Urinary bladder (tissue), 4 donors: ENCODE data around the gene TIMELESS. TPM values are rescaled to one million over a fixed set of nuclear protein-coding genes. Genes with fewer than 3 reads are reported as not detected.
"Not testable (repeated sequence)": the region's sequence is repeated elsewhere in the genome, so short reads cannot be mapped to it uniquely, and the experiment has no call there.

Source experiments
- DNase-seq: peaks from one replicate; pipeline ENCODE4 v3.0.0-alpha.2; 2015; ENCODE audit errors: extremely low spot score
- H3K27ac ChIP-seq: one replicate; pipeline ENCODE4 v1.5.1; 2013; ENCODE audit warnings: low read depth, mild to moderate bottlenecking, moderate library complexity
- H3K36me3 ChIP-seq: one replicate; pipeline ENCODE4 v1.6.1; 2013; ENCODE audit warnings: mild to moderate bottlenecking, moderate library complexity; ENCODE audit not compliant: insufficient read depth
- H3K4me1 ChIP-seq: one replicate; pipeline ENCODE4 v1.6.1; 2013; ENCODE audit warnings: mild to moderate bottlenecking, moderate library complexity; ENCODE audit not compliant: insufficient read depth
- H3K4me3 ChIP-seq: one replicate; pipeline ENCODE4 v1.5.1; 2013; ENCODE audit warnings: low read depth, low read length
- WGBS: extraction: QIAGEN DNeasy Blood & Tissue Kit; methylation state at CpG from one replicate; pipeline ENCODE4 v1.1.7; 2013; 5-methylcytosine and 5-hydroxymethylcytosine counted together
- polyA plus RNA-seq: library from polyadenylated mRNA; stranded (reverse); fragments of 200-250 nt; gene quantifications from one replicate; pipeline ENCODE4 v1.2.3, GENCODE V29; 2013
- total RNA-seq: library from RNA; depleted of rRNA; stranded (reverse); fragments of >200 nt; gene quantifications from one replicate; pipeline ENCODE4 v1.2.3, GENCODE V29; 2014
- donor health status: healthy with polysubstance abuse.
- donor health status: healthy.

The TIMELESS gene
- total and polyA plus RNA-seq, 2 donors = 6.2 to 8.9 TPM

GRCh38 chr12:56449622-56449984 lies 377 bp upstream of the TIMELESS start:
- peak overlapping the region; percentile 66 for H3K27ac ChIP-seq
- no peaks in the 10 kb centered on the region for H3K36me3 ChIP-seq
- DNase-seq = no peak
- no peaks in the 10 kb centered on the region for H3K4me1 ChIP-seq
- WGBS = 30% methylated on average over 5 of the region's 5 CpGs
- H3K4me3 ChIP-seq = peak overlapping the region; percentile 53

GRCh38 chr12:56443208-56443607 lies 6.0 kb downstream of the TIMELESS start:
- not testable (repeated sequence) for H3K4me3 ChIP-seq, H3K36me3 ChIP-seq, H3K27ac ChIP-seq, DNase-seq, H3K4me1 ChIP-seq
- 57% methylated on average over 2 of the region's 2 CpGs for WGBS

- no peak overlapping the region for H3K4me3 ChIP-seq
- H3K4me1 ChIP-seq = no peaks in the 10 kb centered on the region
- no peaks in the 10 kb centered on the region for H3K36me3 ChIP-seq
- no peak for DNase-seq
- no peak overlapping the region for H3K27ac ChIP-seq
- 83% methylated on average over 11 of the region's 11 CpGs for WGBS
Observed at GRCh38 chr12:56437430-56438176, 11.6 kb downstream of the TIMELESS start.

- Histone ChIP-seq H3K27ac (no peak overlapping the region), H3K36me3 (no peaks in the 10 kb centered on the region), H3K4me3 (no peak overlapping the region), H3K4me1 (no peaks in the 10 kb centered on the region)
- no peak for DNase-seq
- 95% methylated on average over 6 of the region's 6 CpGs for WGBS
Observed at GRCh38 chr12:56434828-56435227, 14.4 kb downstream of the TIMELESS start.

- Histone ChIP-seq H3K4me1 (no peaks in the 10 kb centered on the region), H3K36me3 (no peaks in the 10 kb centered on the region), H3K27ac (no peak overlapping the region), H3K4me3 (no peak overlapping the region)
- WGBS = 96% methylated on average over 3 of the region's 3 CpGs
- DNase-seq = no peak
Observed at GRCh38 chr12:56431850-56432249, 17.4 kb downstream of the TIMELESS start.

- Histone ChIP-seq H3K36me3 (no peaks in the 10 kb centered on the region), H3K4me3 (no peak overlapping the region), H3K4me1 (no peaks in the 10 kb centered on the region), H3K27ac (no peak overlapping the region)
- 98% methylated on average over 11 of the region's 11 CpGs for WGBS
- DNase-seq = no peak
Observed at GRCh38 chr12:56431288-56431687, 17.9 kb downstream of the TIMELESS start.

- no peak overlapping the region for H3K4me3 ChIP-seq
- 58% methylated on average over 3 of the region's 3 CpGs for WGBS
- DNase-seq = no peak
- no peaks in the 10 kb centered on the region for H3K36me3 ChIP-seq
- no peaks in the 10 kb centered on the region for H3K4me1 ChIP-seq
- no peak overlapping the region for H3K27ac ChIP-seq
Observed at GRCh38 chr12:56425940-56426438, 23.2 kb downstream of the TIMELESS start.

- Histone ChIP-seq H3K27ac (no peak overlapping the region), H3K4me3 (no peak overlapping the region), H3K36me3 (no peaks in the 10 kb centered on the region), H3K4me1 (no peaks in the 10 kb centered on the region)
- DNase-seq = no peak
- WGBS = 80% methylated on average over 1 of the region's 1 CpG
Observed at GRCh38 chr12:56425193-56425592, 24.0 kb downstream of the TIMELESS start.

- 86% methylated on average over 6 of the region's 6 CpGs for WGBS
- no peak overlapping the region for H3K27ac ChIP-seq
- H3K36me3 ChIP-seq = peaks cover 4% of the 10 kb centered on the region
- no peak for DNase-seq
- H3K4me3 ChIP-seq = no peak overlapping the region
- no peaks in the 10 kb centered on the region for H3K4me1 ChIP-seq
Observed at GRCh38 chr12:56420411-56420810, 28.8 kb downstream of the TIMELESS start.

- DNase-seq = no peak
- no peak overlapping the region for H3K27ac ChIP-seq
- no peaks in the 10 kb centered on the region for H3K4me1 ChIP-seq
- peaks cover 4% of the 10 kb centered on the region for H3K36me3 ChIP-seq
- no peak overlapping the region for H3K4me3 ChIP-seq
- WGBS = 94% methylated on average over 11 of the region's 11 CpGs
Observed at GRCh38 chr12:56417739-56418138, 31.5 kb downstream of the TIMELESS start.

GRCh38 chr12:56414401-56414800 lies 34.8 kb downstream of the TIMELESS start:
- peaks cover 4% of the 10 kb centered on the region for H3K36me3 ChIP-seq
- no peaks in the 10 kb centered on the region for H3K4me1 ChIP-seq
- no peak overlapping the region for H3K4me3 ChIP-seq
- H3K27ac ChIP-seq = no peak overlapping the region
- no peak for DNase-seq
- 93% methylated on average over 3 of the region's 3 CpGs for WGBS

- Histone ChIP-seq H3K27ac (no peak overlapping the region), H3K36me3 (peaks cover 4% of the 10 kb centered on the region), H3K4me1 (no peaks in the 10 kb centered on the region), H3K4me3 (no peak overlapping the region)
- DNase-seq = no peak
- 74% methylated on average over 7 of the region's 7 CpGs for WGBS
Observed at GRCh38 chr12:56413392-56413791, 35.8 kb downstream of the TIMELESS start.

- no peaks in the 10 kb centered on the region for H3K36me3 ChIP-seq
- H3K4me3 ChIP-seq = no peak overlapping the region
- H3K27ac ChIP-seq = no peak overlapping the region
- 83% methylated on average over 6 of the region's 6 CpGs for WGBS
- DNase-seq = no peak
- no peaks in the 10 kb centered on the region for H3K4me1 ChIP-seq
Observed at GRCh38 chr12:56411781-56412639, 37.2 kb downstream of the TIMELESS start.

- 90% methylated on average over 4 of the region's 4 CpGs for WGBS
- Histone ChIP-seq H3K27ac (no peak overlapping the region), H3K36me3 (no peaks in the 10 kb centered on the region), H3K4me3 (no peak overlapping the region), H3K4me1 (no peaks in the 10 kb centered on the region)
- no peak for DNase-seq
Observed at GRCh38 chr12:56410768-56411167, 38.5 kb downstream of the TIMELESS start.
